ENCODE results near the gene MIXL1. TPM values are rescaled to one million over a fixed set of nuclear protein-coding genes. Genes with fewer than 3 reads are reported as not detected.

Gene MIXL1
- total RNA-seq, 1 experiment from 2014 or later: 4.7 TPM

- no peak overlapping the region for H3K27ac Mint-ChIP-seq
These were observed 7.4 kb upstream of the MIXL1 start for GRCh38 chr1:226216056-226216455.

More at GRCh38 chr1:226216056-226216455, 7.4 kb upstream of the MIXL1 start:
- Mint-ChIP-seq H3K36me3 (ENCODE audit: insufficient read depth in 1 of 3, low read depth in 3 of 3) (no peaks in the 10 kb centered on the region), H3K4me1 (peaks cover 42 to 45% of the 10 kb centered on the region in 2 experiments), H3K9me3 (no peaks in the 10 kb centered on the region), H3K4me3 (no peak overlapping the region), H3K27me3 (ENCODE audit: low read depth) (peaks cover 6% of the 10 kb centered on the region)
- H4K5ac ChIP-seq (ENCODE audit: insufficient read length, low read depth, low read length): no peak overlapping the region
- H3K23me2 ChIP-seq (ENCODE audit: insufficient read length, low read depth, low read length, poor library complexity, severe bottlenecking): no peaks in the 10 kb centered on the region
- no peak overlapping the region for H3K9ac ChIP-seq (ENCODE audit: extremely low read depth, insufficient read length, low read length)
- H3K18ac ChIP-seq (ENCODE audit: insufficient read length, low read depth, low read length): no peak overlapping the region
- H2BK20ac ChIP-seq (ENCODE audit: low read depth, low read length, poor library complexity, severe bottlenecking): no peak overlapping the region
- H3K9me3 ChIP-seq (ENCODE audit: control insufficient read depth, low read depth, low read length): no peaks in the 10 kb centered on the region
- no peak overlapping the region for H2BK12ac ChIP-seq (ENCODE audit: insufficient read length, low read depth, low read length)
- no peak overlapping the region for H2BK15ac ChIP-seq (ENCODE audit: low read depth, low read length)
- no peak overlapping the region for H2AK5ac ChIP-seq (ENCODE audit: insufficient read length, low read length)
- H2AFZ ChIP-seq (ENCODE audit: low read length): no peak overlapping the region
- H3K56ac ChIP-seq (ENCODE audit: insufficient read length, low read depth, low read length): no peak overlapping the region
- no peak overlapping the region for H4K91ac ChIP-seq (ENCODE audit: insufficient read length, low read depth, low read length)
- no peak overlapping the region for H4K8ac ChIP-seq (replicated peaks; ENCODE audit: insufficient read length, low read depth, low read length)
- H3K4me2 ChIP-seq (ENCODE audit: insufficient read depth, insufficient read length, low read length): no peak overlapping the region
- no peak overlapping the region for H3K23ac ChIP-seq (ENCODE audit: insufficient read length, low read depth, low read length)
- WGBS (ENCODE audit: extremely low coverage, insufficient read length, low lambda C conversion rate): no CpG with 5 or more reads among the region's 5 CpGs
- TF ChIP-seq CTCF (conservative IDR thresholded peaks at IDR 0.05): no peak
- no peak overlapping the region for H3K27ac ChIP-seq (ENCODE audit: insufficient read length, low read depth, low read length)
- H3T11ph ChIP-seq (ENCODE audit: low read length): no peak overlapping the region
- H3K4ac ChIP-seq (ENCODE audit: low read depth, low read length): no peak overlapping the region
- H4K20me1 ChIP-seq (ENCODE audit: control insufficient read depth, insufficient read depth, insufficient read length): no peaks in the 10 kb centered on the region
- H3K4me1 ChIP-seq (ENCODE audit: insufficient read depth, low read length): peaks cover 8% of the 10 kb centered on the region; the same call in 1 of the 2 replicates
- no peaks in the 10 kb centered on the region for H3K79me2 ChIP-seq (ENCODE audit: insufficient read depth, low read length)
- H2BK5ac ChIP-seq (ENCODE audit: insufficient read length, low read length): no peak overlapping the region
- H3K14ac ChIP-seq (ENCODE audit: insufficient read depth, low read length): no peak overlapping the region
- H3K27me3 ChIP-seq (ENCODE audit: insufficient read depth, low read length): no peaks in the 10 kb centered on the region
- H2BK120ac ChIP-seq (ENCODE audit: low read depth, low read length, poor library complexity, severe bottlenecking): no peak overlapping the region
- DNase-seq: no peak
- H3K79me1 ChIP-seq (ENCODE audit: insufficient read depth, low read depth, low read length, poor library complexity, severe bottlenecking): no peaks in the 10 kb centered on the region
